Sigmoid colon (tissue), 7 donors: ENCODE results near the gene USPL1. TPM values are rescaled to one million over a fixed set of nuclear protein-coding genes. Genes with fewer than 3 reads are reported as not detected.

Source experiments
- DNase-seq: peaks from one replicate; pipeline ENCODE4 v3.0.0-alpha.2; 2019
- H3K27ac ChIP-seq, 4 donors: fragments of 200-600 bp; sonication (generic); one replicate each; pipeline ENCODE4 v1.5.1; 2016 to 2019; ENCODE audit warnings: mild to moderate bottlenecking in 1 of 4
- H3K27me3 ChIP-seq, 3 donors: fragments of 200-600 bp; sonication (generic); one replicate each; pipeline ENCODE4 v1.5.1; 2019; ENCODE audit warnings: mild to moderate bottlenecking in 1 of 3
- H3K36me3 ChIP-seq, 4 donors: fragments of 200-600 bp; sonication (generic); one replicate each; pipeline ENCODE4 v1.5.1; 2016 to 2019
- H3K4me1 ChIP-seq, 4 donors: fragments of 200-600 bp; sonication (generic); one replicate each; pipeline ENCODE4 v1.5.1; 2017 to 2019
- H3K4me3 ChIP-seq, 4 donors: fragments of 200-600 bp; sonication (generic); one replicate each; pipeline ENCODE4 v1.5.1; 2017 to 2019; ENCODE audit warnings: mild to moderate bottlenecking in 2 of 4, moderate library complexity in 1 of 4
- H3K9me3 ChIP-seq, 4 donors: fragments of 200-600 bp in 3 of 4; sonication (generic) in 3 of 4; one replicate each; pipeline versions ENCODE4 v1.5.1 to v1.6.1; 2013 to 2019
- EP300 ChIP-seq, 4 donors: sonication (generic); formaldehyde crosslinking; IDR thresholded peaks; one replicate each; pipeline ENCODE4 v1.6.1; 2017; ENCODE audit warnings: antibody characterized with exemption in 4 of 4
- POLR2A ChIP-seq, 2 donors: fragments of 450-650 bp; IDR thresholded peaks; one replicate each; pipeline ENCODE4 v1.6.1; 2016; ENCODE audit warnings: antibody characterized with exemption in 2 of 2, mild to moderate bottlenecking in 2 of 2, moderate library complexity in 2 of 2
- POLR2AphosphoS5 ChIP-seq, 4 donors: sonication (generic); formaldehyde crosslinking; IDR thresholded peaks; one replicate each; pipeline ENCODE4 v1.6.1; 2017; ENCODE audit warnings: antibody characterized with exemption in 4 of 4
- WGBS, 2 donors: extraction: QIAGEN DNeasy Blood & Tissue Kit; methylation state at CpG; one replicate each; pipeline ENCODE4 v1.1.7; 2013; 5-methylcytosine and 5-hydroxymethylcytosine counted together
- intact Hi-C: fragments of 100-400 bp; cut with DNase I; formaldehyde crosslinking; loops from one replicate; pipeline ENCODE4 v1.15.1; 2023
- polyA plus RNA-seq, 3 donors: library from polyadenylated mRNA; stranded (reverse); fragments of 200-250 nt; gene quantifications; one replicate each; pipeline ENCODE4 v1.2.3, GENCODE V29; 2013
- total RNA-seq, 4 donors: library from RNA; depleted of rRNA; stranded (reverse); fragments of >200 nt; gene quantifications; one replicate each; pipeline ENCODE4 v1.1.0, GENCODE V29; 2016
- TF ChIP-seq, protein P1 (sequence below), 4 experiments: fragments of 450-650 bp in 3 of 4; fragments of 200-600 bp in 1 of 4; IDR thresholded peaks; one replicate each; pipeline ENCODE4 v1.5.1; 2016 to 2019; ENCODE audit warnings: antibody characterized with exemption in 4 of 4, mild to moderate bottlenecking in 3 of 4, moderate library complexity in 2 of 4
- donor health status: healthy with polysubstance abuse.
- donor health status: Bipolar disorder and iron deficiency.
- donor health status: healthy.

The USPL1 gene
- 10 to 100 TPM; 17.4 to 34.6 (median 23.7) TPM for total RNA-seq
- polyA plus RNA-seq, result 1 to 10 TPM; 2.8 to 9.1 (median 4.8) TPM

DNA sequence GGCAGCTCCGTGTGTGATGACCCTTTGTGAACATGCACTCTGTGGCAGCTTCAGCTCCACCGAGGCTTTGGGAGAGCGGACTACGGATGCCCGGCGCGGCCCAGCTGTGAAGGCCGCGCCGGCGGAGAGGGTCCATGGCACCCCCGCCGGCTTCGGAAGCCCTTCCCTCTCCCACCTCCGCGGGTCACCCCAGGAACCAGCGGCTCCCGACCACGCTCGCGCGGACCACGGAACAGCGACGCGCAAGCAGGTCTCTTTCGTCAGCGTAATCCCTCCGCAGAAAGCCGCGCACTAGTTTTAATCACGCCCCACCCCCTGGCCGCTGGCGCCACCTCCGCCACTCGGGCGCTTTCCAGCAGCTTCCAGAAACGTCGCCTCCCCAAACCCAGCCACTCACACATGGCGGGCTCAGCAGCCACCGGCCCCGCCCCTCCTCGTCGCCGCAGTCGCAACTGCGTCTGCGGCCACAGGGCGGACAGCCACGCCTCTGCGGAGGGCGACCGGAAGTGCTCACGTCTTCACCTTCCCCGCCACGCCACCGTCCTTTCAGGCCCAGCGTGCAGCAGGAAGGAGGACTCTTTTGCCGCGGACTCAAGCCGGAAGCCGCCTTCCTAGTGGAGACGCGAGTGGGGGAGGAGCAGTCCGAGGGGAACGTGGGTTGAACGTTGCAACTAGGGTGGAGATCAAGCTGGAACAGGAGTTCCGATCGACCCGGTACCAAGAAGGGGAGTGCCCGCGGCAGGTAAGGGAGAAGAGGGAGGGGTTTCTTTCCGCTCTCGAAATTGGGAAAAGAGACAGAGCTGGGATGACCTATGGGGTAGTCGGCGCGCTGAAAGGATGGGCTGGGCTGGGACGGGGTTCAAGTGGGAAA, at the start of gene USPL1:
Gene USPL1 (plus strand): TSS at position 606 of the 871 bp plus-strand sequence. CDS start 3,221 bp downstream, outside the sequence.
- Histone ChIP-seq H3K4me3 (peak within 1 kb of the TSS; percentile 86 to 94 (median 88)), H3K27me3 (no peaks in the 10 kb centered on the region), H3K36me3 (peaks cover 0 to 9% (median 0%) of the 10 kb centered on the region in 4 donors), H3K27ac (peak within 1 kb of the TSS; percentile 98 to 100 (median 100)), H3K9me3 (no peaks in the 10 kb centered on the region), H3K4me1 (peaks cover 0 to 40% (median 24%) of the 10 kb centered on the region in 4 donors)
- DNase-seq, result peak; percentile 99
- TF ChIP-seq POLR2AphosphoS5 (IDR thresholded peaks at IDR 0.05), result peak; percentile 98 to 99 (median 98)
- TF ChIP-seq EP300 (IDR thresholded peaks at IDR 0.05), result peak in 3 of 4 donors; percentile 37 to 93 (median 69)
- TF ChIP-seq, protein P1, sequence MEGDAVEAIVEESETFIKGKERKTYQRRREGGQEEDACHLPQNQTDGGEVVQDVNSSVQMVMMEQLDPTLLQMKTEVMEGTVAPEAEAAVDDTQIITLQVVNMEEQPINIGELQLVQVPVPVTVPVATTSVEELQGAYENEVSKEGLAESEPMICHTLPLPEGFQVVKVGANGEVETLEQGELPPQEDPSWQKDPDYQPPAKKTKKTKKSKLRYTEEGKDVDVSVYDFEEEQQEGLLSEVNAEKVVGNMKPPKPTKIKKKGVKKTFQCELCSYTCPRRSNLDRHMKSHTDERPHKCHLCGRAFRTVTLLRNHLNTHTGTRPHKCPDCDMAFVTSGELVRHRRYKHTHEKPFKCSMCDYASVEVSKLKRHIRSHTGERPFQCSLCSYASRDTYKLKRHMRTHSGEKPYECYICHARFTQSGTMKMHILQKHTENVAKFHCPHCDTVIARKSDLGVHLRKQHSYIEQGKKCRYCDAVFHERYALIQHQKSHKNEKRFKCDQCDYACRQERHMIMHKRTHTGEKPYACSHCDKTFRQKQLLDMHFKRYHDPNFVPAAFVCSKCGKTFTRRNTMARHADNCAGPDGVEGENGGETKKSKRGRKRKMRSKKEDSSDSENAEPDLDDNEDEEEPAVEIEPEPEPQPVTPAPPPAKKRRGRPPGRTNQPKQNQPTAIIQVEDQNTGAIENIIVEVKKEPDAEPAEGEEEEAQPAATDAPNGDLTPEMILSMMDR (IDR thresholded peaks at IDR 0.05), result peak in 2 of 4 experiments; percentile 16 to 38
- TF ChIP-seq POLR2A (IDR thresholded peaks at IDR 0.05), result peak; percentile 91 to 93
- intact Hi-C loops, result loop anchor here (1.0 to 5.0 kb wide), 9 partner anchors 45 to 545 kb away; partner anchors contain the start of genes HMGB1, HSPH1 and KATNAL1
- 0% methylated on average over 78 of the region's 78 CpGs for WGBS, 2 donors

DNA sequence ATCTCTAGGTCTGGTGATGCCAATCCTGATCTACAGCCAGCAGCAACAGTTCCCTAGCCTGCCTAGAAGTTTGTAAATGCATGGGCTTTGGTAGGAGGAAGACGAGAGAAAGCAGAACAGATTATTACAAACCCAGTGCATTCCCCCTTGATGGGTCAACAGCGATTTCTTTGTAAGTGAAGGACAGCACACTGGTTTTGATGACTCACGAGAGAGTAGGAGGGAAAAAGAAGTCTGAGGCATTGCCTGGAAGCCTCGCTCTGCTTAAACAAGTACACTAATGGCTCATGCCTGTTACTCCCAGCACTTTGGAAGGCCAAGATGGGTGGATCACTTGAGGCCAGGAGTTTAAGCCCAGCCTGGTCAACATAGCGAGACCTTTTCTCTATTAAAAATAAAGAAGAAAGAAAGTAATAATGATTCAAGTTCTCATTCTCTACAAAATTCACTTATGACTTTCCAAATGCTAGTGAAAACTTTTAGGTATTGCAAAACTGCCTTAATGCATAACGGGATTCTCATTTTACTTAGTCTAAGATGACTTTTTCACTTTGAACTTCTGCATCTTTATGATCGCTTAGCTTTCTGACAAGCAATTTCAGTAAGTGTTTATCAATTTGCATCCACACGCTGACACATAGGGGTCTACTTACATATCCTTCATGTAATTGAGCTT, 47.7 kb upstream of the USPL1 start:
- peak; percentile 73 for DNase-seq
- intact Hi-C loops, result loop anchor here (5.0 kb wide), 3 partner anchors 47 to 438 kb away; partner anchors contain the start of genes HMGB1 and USPL1
- H3K9me3 ChIP-seq, result no peaks in the 10 kb centered on the region
- no peak overlapping the region for H3K4me3 ChIP-seq
- H3K27ac ChIP-seq, result peak overlapping the region; percentile 16 to 76 (median 66)
- TF ChIP-seq, protein P1 (IDR thresholded peaks at IDR 0.05), result no peak
- peak in 1 of 4 donors; percentile 41 for TF ChIP-seq POLR2AphosphoS5 (IDR thresholded peaks at IDR 0.05)
- H3K27me3 ChIP-seq, result no peaks in the 10 kb centered on the region
- 82 to 86% methylated on average over 8 of the region's 8 CpGs for WGBS, 2 donors
- no peaks in the 10 kb centered on the region for H3K36me3 ChIP-seq
- peaks cover 0 to 38% (median 23%) of the 10 kb centered on the region in 4 donors for H3K4me1 ChIP-seq

DNA sequence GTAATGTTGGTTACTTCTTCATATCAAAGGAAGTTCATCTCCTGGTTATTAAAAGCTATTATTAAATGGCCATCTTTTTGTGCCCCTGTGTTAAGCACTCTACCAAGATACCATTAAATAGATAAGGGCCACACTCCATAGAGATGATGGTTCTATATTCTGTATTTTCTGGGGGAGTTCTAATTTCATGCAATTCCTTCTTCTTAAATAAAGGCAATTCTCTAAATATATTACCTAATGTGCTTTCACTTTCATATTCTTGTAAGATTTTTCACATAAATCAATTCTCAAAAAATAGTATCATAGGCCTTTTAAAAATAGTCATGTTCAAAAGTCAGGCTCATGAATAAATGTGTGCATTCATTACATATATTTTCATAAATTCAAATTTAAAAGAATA, 47.0 kb upstream of the USPL1 start:
- no peaks in the 10 kb centered on the region for H3K27me3 ChIP-seq
- DNase-seq, result no peak
- no peaks in the 10 kb centered on the region for H3K36me3 ChIP-seq
- H3K4me1 ChIP-seq, result peaks cover 0 to 38% (median 23%) of the 10 kb centered on the region in 4 donors
- TF ChIP-seq, protein P1 (IDR thresholded peaks at IDR 0.05), result no peak
- H3K27ac ChIP-seq, result peak overlapping the region in 2 of 4 donors; percentile 69 to 76
- intact Hi-C loops, result loop anchor here (5.0 kb wide), 3 partner anchors 47 to 438 kb away; partner anchors contain the start of genes HMGB1 and USPL1
- H3K4me3 ChIP-seq, result no peak overlapping the region
- H3K9me3 ChIP-seq, result no peaks in the 10 kb centered on the region

DNA sequence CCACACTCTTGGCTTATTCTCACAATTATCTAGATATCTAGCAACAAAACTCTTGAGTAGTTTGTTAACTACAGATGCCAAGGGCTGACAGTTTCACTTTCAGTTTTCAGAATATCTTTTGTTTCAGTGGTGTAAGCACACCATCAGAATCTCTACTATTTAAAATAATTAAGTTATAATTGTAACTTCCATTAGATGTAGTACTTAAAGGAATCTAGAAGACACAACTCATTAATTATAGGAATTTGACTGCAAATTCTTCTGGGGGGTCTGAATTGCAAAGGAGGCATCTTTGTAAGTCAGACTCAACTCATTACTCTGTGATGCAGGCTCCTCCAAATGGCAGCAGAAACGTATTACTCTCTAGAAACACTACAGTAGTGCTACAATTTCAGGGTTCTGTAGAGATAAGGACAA, 44.9 kb upstream of the USPL1 start:
- no peak for TF ChIP-seq POLR2A (IDR thresholded peaks at IDR 0.05)
- no peak for TF ChIP-seq POLR2AphosphoS5 (IDR thresholded peaks at IDR 0.05)
- TF ChIP-seq EP300 (IDR thresholded peaks at IDR 0.05), result no peak
- TF ChIP-seq, protein P1 (IDR thresholded peaks at IDR 0.05), result no peak
- Histone ChIP-seq H3K27me3 (no peaks in the 10 kb centered on the region), H3K4me1 (peaks cover 0 to 46% (median 26%) of the 10 kb centered on the region in 4 donors), H3K36me3 (no peaks in the 10 kb centered on the region), H3K27ac (peak overlapping the region; percentile 50 to 70 (median 66)), H3K9me3 (no peaks in the 10 kb centered on the region), H3K4me3 (peak overlapping the region; percentile 18 to 46 (median 38))
- DNase-seq, result no peak
- intact Hi-C loops, result loop anchor here (5.0 kb wide), 3 partner anchors 44 to 441 kb away; partner anchors contain the start of genes HMGB1 and USPL1
- 0 to 4% methylated on average over 1 of the region's 1 CpG for WGBS, 2 donors
